HCT116 (cell line): ENCODE data around the gene AOPEP. TPM values are rescaled to one million over a fixed set of nuclear protein-coding genes. Genes with fewer than 3 reads are reported as not detected.
"Not testable (repeated sequence)": the region's sequence is repeated elsewhere in the genome, so short reads cannot be mapped to it uniquely, and the experiment has no call there.

Experiments
- ATAC-seq: fragments of 200-7000 bp; cut with Tn5 transposase; 2 replicates; pipeline ENCODE4 v1.9.1; 2020; ENCODE audit warnings: mild to moderate bottlenecking, moderate library complexity
- BruUV-seq: library from RNA; stranded (reverse); fragments of 400-500 nt; replicated peaks from 2 replicates; lab custom pipeline; 2021; lab: Mats Ljungman, UMichigan
- CTCF ChIA-PET: fragments of 300-600 bp; sonication (Branson Sonifier 250); formaldehyde crosslinking; loops from one replicate; lab custom pipeline; 2021; ENCODE audit warnings: antibody characterized with exemption; lab: Charles Lee
- POLR2A ChIA-PET: fragments of 300-600, 350-600 bp; sonication (Branson Sonifier 250); formaldehyde crosslinking; loops from one replicate; lab custom pipeline; 2021; ENCODE audit warnings: antibody characterized with exemption; lab: Charles Lee
- RAD21 ChIA-PET, 2 experiments: fragments of 300-600 bp; sonication (Branson Sonifier 250); formaldehyde crosslinking; loops; one replicate each; lab custom pipeline; 2023; ENCODE audit warnings: low total read pairs in 2 of 2; ENCODE audit not compliant: uncharacterized antibody in 2 of 2, unreplicated experiment in 2 of 2, low non-redundant PET in 1 of 2; lab: Charles Lee
- DNase-seq: peaks from one replicate; pipeline ENCODE4 v3.0.0-alpha.2; 2010; ENCODE audit warnings: low read depth, low spot score
- H2AFZ ChIP-seq: fragments of 200-600 bp; shearing (Covaris generic), sonication (generic); 2 replicates; pipeline ENCODE4 v1.6.1; 2017; ENCODE audit warnings: low read depth, mixed run types, mixed read lengths, antibody characterized with exemption, low read length; ENCODE audit not compliant: poor library complexity, severe bottlenecking
- H3K27ac ChIP-seq: 2 replicates; pipeline ENCODE4 v1.5.1; 2012; ENCODE audit warnings: low read depth, low read length
- H3K27me3 ChIP-seq: fragments of 200-600 bp; sonication (generic); 2 replicates; pipeline ENCODE4 v1.6.1; 2016; ENCODE audit warnings: mixed run types, low read length, mixed read lengths; ENCODE audit not compliant: insufficient read depth
- H3K36me3 ChIP-seq, 2 experiments: fragments of 200-500 bp in 1 of 2; fragments of 200-600 bp in 1 of 2; sonication (Bioruptor generic) in 1 of 2; sonication (generic) in 1 of 2; 2 replicates each; pipeline versions ENCODE4 v1.5.1 to v1.6.1; 2014 to 2016; ENCODE audit warnings: low read length in 2 of 2, inconsistent platforms in 1 of 2, mixed read lengths in 1 of 2, mixed run types in 1 of 2; ENCODE audit not compliant: insufficient read depth in 2 of 2, control insufficient read depth in 1 of 2
- H3K4me1 ChIP-seq, 2 experiments: fragments of 200-600 bp in 1 of 2; sonication (generic) in 1 of 2; 2 replicates each; pipeline versions ENCODE4 v1.5.1 to v1.6.1; 2012 to 2017; ENCODE audit warnings: low read length in 2 of 2, inconsistent platforms in 1 of 2, mild to moderate bottlenecking in 1 of 2, mixed read lengths in 1 of 2, mixed run types in 1 of 2, moderate library complexity in 1 of 2; ENCODE audit not compliant: insufficient read depth in 2 of 2, control insufficient read depth in 1 of 2
- H3K4me2 ChIP-seq: fragments of 200-600 bp; sonication (generic); 2 replicates; pipeline ENCODE4 v1.6.1; 2017; ENCODE audit warnings: mixed run types, low read length, mixed read lengths
- H3K4me3 ChIP-seq, 2 experiments: fragments of 200-600 bp in 1 of 2; sonication (generic) in 1 of 2; replicated peaks in 1 of 2; 2 replicates each; pipeline ENCODE4 v1.5.1; 2011 to 2016; ENCODE audit warnings: low read length in 2 of 2, control low read depth in 1 of 2, low read depth in 1 of 2, mild to moderate bottlenecking in 1 of 2, mixed read lengths in 1 of 2, mixed run types in 1 of 2
- H3K79me2 ChIP-seq: fragments of 200-600 bp; sonication (generic); 2 replicates; pipeline ENCODE4 v1.6.1; 2017; ENCODE audit warnings: mild to moderate bottlenecking, mixed run types, low read length, moderate library complexity, mixed read lengths; ENCODE audit not compliant: insufficient read depth
- H3K9ac ChIP-seq: fragments of 200-600 bp; sonication (generic); 2 replicates; pipeline ENCODE4 v1.6.1; 2016; ENCODE audit warnings: low read length, mixed read lengths
- H3K9me2 ChIP-seq: fragments of 200-600 bp; sonication (generic), shearing (Covaris generic); 2 replicates; pipeline ENCODE4 v1.6.1; 2017; ENCODE audit warnings: mixed run types, mild to moderate bottlenecking, moderate library complexity; ENCODE audit not compliant: insufficient read depth
- H3K9me3 ChIP-seq, 2 experiments: fragments of 200-500 bp in 1 of 2; fragments of 200-600 bp in 1 of 2; sonication (Bioruptor generic) in 1 of 2; sonication (generic) in 1 of 2; 2 replicates each; pipeline ENCODE4 v1.6.1; 2014 to 2017; ENCODE audit warnings: low read length in 2 of 2, mixed read lengths in 2 of 2, inconsistent platforms in 1 of 2, low read depth in 1 of 2, mild to moderate bottlenecking in 1 of 2, mixed run types in 1 of 2, moderate library complexity in 1 of 2; ENCODE audit not compliant: control insufficient read depth in 1 of 2, insufficient read depth in 1 of 2
- H4K20me1 ChIP-seq: fragments of 200-600 bp; sonication (generic), shearing (Covaris generic); 2 replicates; pipeline ENCODE4 v1.6.1; 2017; ENCODE audit warnings: mixed run types, mild to moderate bottlenecking, moderate library complexity; ENCODE audit not compliant: insufficient read depth
- CBX3 ChIP-seq: IDR thresholded peaks from 2 replicates; pipeline ENCODE4 v1.6.1; 2012; ENCODE audit warnings: low read depth
- CEBPB ChIP-seq: IDR thresholded peaks from 2 replicates; pipeline ENCODE4 v1.6.1; 2012; ENCODE audit warnings: low read depth
- ELF1 ChIP-seq: IDR thresholded peaks from 2 replicates; pipeline ENCODE4 v1.6.1; 2012; ENCODE audit warnings: low read depth, borderline replicate concordance
- FOSL1 ChIP-seq: IDR thresholded peaks from 2 replicates; pipeline ENCODE4 v1.6.1; 2012; ENCODE audit warnings: low read depth
- YY1 ChIP-seq: IDR thresholded peaks from 2 replicates; pipeline ENCODE4 v1.6.1; 2011; ENCODE audit warnings: low read length, low read depth, moderate library complexity, mild to moderate bottlenecking; ENCODE audit not compliant: insufficient replicate concordance; ENCODE audit errors: extremely low read depth
- ZFX ChIP-seq: fragments of 450-650 bp; IDR thresholded peaks from 2 replicates; pipeline ENCODE4 v1.6.1; 2017
- intact Hi-C: fragments of 100-400 bp; cut with micrococcal nuclease; formaldehyde crosslinking; loops from 2 replicates; pipeline ENCODE4 v1.10.0; 2022
- total RNA-seq: library from RNA; stranded (reverse); gene quantifications from one replicate; pipeline ENCODE4 v1.2.1, GENCODE V29; 2021; ENCODE audit not compliant: unreplicated experiment
- TF ChIP-seq, protein P1 (sequence below), 3 experiments: fragments of 200-600 bp in 1 of 3; sonication (generic) in 1 of 3; IDR thresholded peaks in 2 of 3; conservative IDR thresholded peaks in 1 of 3; 2 replicates each; pipeline ENCODE4 v1.5.1; 2012 to 2017; ENCODE audit warnings: low read depth in 2 of 3, low read length in 2 of 3, antibody characterized with exemption in 1 of 3, borderline replicate concordance in 1 of 3, control low read depth in 1 of 3, mild to moderate bottlenecking in 1 of 3, mixed read lengths in 1 of 3, mixed run types in 1 of 3, moderate library complexity in 1 of 3; ENCODE audit not compliant: insufficient read depth in 1 of 3
- TF ChIP-seq, protein P2 (sequence below): IDR thresholded peaks from 2 replicates; pipeline ENCODE4 v1.6.1; 2012

The AOPEP gene
- total RNA-seq, 1 experiment from 2014 or later: 15.1 TPM

DNA sequence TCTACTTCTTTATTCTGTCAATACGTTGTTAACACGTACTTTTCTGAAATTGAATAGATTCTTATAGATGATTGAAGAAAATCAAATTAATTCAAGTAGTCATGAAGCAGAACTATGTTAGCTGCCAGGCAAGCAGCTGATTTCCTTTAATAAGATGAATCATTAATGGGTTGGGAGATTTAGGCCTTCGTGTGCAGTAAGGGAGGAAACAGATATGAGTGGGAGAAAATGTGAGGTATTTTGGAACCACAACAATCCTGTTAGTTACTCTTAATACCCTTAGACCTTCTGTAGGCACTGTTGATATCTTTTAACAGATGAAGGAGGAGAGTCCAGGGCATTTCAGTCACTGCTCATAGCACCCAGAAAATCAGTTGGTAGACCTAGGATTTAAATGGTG lies 121.0 kb downstream of the AOPEP start:
- BruUV-seq: no TSS peak
- intact Hi-C loops: loop anchor here (10.0 kb wide), 1 partner anchor 57 kb away; no protein-coding TSS in a partner anchor
- Histone ChIP-seq H3K4me3 (no peak overlapping the region), H2AFZ (no peak overlapping the region)
- POLR2A ChIA-PET: no interaction called here
- RAD21 ChIA-PET: no interaction called here
- no peak for DNase-seq
- TF ChIP-seq CBX3 (no peak), ZFX (no peak), ELF1 (no peak), YY1 (no peak), FOSL1 (no peak), CEBPB (no peak)
- TF ChIP-seq, protein P1, sequence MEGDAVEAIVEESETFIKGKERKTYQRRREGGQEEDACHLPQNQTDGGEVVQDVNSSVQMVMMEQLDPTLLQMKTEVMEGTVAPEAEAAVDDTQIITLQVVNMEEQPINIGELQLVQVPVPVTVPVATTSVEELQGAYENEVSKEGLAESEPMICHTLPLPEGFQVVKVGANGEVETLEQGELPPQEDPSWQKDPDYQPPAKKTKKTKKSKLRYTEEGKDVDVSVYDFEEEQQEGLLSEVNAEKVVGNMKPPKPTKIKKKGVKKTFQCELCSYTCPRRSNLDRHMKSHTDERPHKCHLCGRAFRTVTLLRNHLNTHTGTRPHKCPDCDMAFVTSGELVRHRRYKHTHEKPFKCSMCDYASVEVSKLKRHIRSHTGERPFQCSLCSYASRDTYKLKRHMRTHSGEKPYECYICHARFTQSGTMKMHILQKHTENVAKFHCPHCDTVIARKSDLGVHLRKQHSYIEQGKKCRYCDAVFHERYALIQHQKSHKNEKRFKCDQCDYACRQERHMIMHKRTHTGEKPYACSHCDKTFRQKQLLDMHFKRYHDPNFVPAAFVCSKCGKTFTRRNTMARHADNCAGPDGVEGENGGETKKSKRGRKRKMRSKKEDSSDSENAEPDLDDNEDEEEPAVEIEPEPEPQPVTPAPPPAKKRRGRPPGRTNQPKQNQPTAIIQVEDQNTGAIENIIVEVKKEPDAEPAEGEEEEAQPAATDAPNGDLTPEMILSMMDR (IDR thresholded peaks at IDR 0.05 in 2 of 3, conservative IDR thresholded peaks at IDR 0.05 in 1 of 3; ENCODE audit: borderline replicate concordance in 1 of 3, insufficient read depth in 1 of 3, low read depth in 2 of 3, low read length in 2 of 3): no peak
- TF ChIP-seq, protein P2, sequence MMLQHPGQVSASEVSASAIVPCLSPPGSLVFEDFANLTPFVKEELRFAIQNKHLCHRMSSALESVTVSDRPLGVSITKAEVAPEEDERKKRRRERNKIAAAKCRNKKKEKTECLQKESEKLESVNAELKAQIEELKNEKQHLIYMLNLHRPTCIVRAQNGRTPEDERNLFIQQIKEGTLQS: no peak
- TF ChIP-seq, all 23 proteins: peak for 0
- H3K9ac ChIP-seq: no peak overlapping the region
- H3K36me3 ChIP-seq: no peaks in the 10 kb centered on the region
- ATAC-seq: no peak
- no peaks in the 10 kb centered on the region for H3K9me2 ChIP-seq
- CTCF ChIA-PET: no interaction called here
- no peak overlapping the region for H3K4me2 ChIP-seq
- H3K27ac ChIP-seq: no peak overlapping the region
- H3K27me3 ChIP-seq: no peaks in the 10 kb centered on the region
- no peaks in the 10 kb centered on the region for H3K9me3 ChIP-seq
- H3K79me2 ChIP-seq: 0 out of 2 replicates have a peak, but pooled peaks cover 4% of the 10 kb centered on the region
- no peaks in the 10 kb centered on the region for H4K20me1 ChIP-seq
- peaks cover 0 to 14% of the 10 kb centered on the region in 2 experiments; a peak in 2 of 4 replicates for H3K4me1 ChIP-seq

DNA sequence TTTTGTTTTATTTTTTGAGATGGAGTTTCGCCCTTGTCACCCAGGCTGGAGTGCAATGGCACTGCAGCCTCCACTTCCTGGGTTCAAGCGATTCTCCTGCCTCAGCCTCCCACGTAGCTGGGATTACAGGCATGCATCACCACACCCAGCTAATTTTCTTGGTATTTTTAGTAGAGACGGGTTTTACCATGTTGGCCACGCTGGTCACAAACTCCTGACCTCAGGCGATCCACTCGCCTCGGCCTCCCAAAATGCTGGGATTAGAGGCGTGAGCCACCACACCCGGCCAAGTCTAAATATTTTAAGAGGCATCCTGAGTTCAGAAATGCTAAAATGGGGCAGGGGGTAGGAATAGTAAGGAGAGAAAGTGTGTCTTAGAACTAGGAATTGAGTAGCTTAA lies 122.3 kb downstream of the AOPEP start:
- POLR2A ChIA-PET, H3K9me2 ChIP-seq, H3K9ac ChIP-seq, H4K20me1 ChIP-seq, BruUV-seq, ATAC-seq, H3K4me2 ChIP-seq, H3K27me3 ChIP-seq, CTCF ChIA-PET, H3K9me3 ChIP-seq, H3K4me3 ChIP-seq, H2AFZ ChIP-seq, RAD21 ChIA-PET, H3K79me2 ChIP-seq, DNase-seq, H3K27ac ChIP-seq, H3K36me3 ChIP-seq: not testable (repeated sequence)
- intact Hi-C loops: loop anchor here (10.0 kb wide), 1 partner anchor 56 kb away; no protein-coding TSS in a partner anchor
- H3K4me1 ChIP-seq: peaks cover 7 to 18% of the 10 kb centered on the region in 2 experiments; a peak in 3 of 4 replicates
